HL-60 (cell line): ENCODE measurements around the gene NSL1.

Experiments used
- GABPA ChIP-seq: IDR thresholded peaks from 2 replicates; pipeline ENCODE4 v1.6.1; 2012; ENCODE audit warnings: low read depth
- POLR2AphosphoS5 ChIP-seq: IDR thresholded peaks from 2 replicates; pipeline ENCODE4 v1.6.1; 2012; ENCODE audit warnings: low read depth
- REST ChIP-seq: IDR thresholded peaks from 2 replicates; pipeline ENCODE4 v1.6.1; 2012; ENCODE audit warnings: low read depth; ENCODE audit not compliant: insufficient replicate concordance
- SPI1 ChIP-seq: IDR thresholded peaks from 2 replicates; pipeline ENCODE4 v1.6.1; 2012; ENCODE audit warnings: low read depth, mild to moderate bottlenecking, borderline replicate concordance
- TF ChIP-seq, protein P1 (sequence below): IDR thresholded peaks from one replicate; pipeline ENCODE4 v1.5.1; 2011; ENCODE audit warnings: low read length, control low read depth, inconsistent platforms; ENCODE audit not compliant: insufficient read depth

- TF ChIP-seq, protein P1, sequence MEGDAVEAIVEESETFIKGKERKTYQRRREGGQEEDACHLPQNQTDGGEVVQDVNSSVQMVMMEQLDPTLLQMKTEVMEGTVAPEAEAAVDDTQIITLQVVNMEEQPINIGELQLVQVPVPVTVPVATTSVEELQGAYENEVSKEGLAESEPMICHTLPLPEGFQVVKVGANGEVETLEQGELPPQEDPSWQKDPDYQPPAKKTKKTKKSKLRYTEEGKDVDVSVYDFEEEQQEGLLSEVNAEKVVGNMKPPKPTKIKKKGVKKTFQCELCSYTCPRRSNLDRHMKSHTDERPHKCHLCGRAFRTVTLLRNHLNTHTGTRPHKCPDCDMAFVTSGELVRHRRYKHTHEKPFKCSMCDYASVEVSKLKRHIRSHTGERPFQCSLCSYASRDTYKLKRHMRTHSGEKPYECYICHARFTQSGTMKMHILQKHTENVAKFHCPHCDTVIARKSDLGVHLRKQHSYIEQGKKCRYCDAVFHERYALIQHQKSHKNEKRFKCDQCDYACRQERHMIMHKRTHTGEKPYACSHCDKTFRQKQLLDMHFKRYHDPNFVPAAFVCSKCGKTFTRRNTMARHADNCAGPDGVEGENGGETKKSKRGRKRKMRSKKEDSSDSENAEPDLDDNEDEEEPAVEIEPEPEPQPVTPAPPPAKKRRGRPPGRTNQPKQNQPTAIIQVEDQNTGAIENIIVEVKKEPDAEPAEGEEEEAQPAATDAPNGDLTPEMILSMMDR, result no peak
- no peak for TF ChIP-seq POLR2AphosphoS5
- no peak for TF ChIP-seq GABPA
- no peak for TF ChIP-seq REST
- TF ChIP-seq SPI1, result no peak
These were observed 89.7 kb downstream of the NSL1 start for GRCh38 chr1:212701910-212702309.
